Body of pancreas (tissue), 4 donors: ENCODE results near the gene HIP1R.

Experiments
- POLR2A ChIP-seq, 3 donors: fragments of 450-650 bp; IDR thresholded peaks; one replicate each; pipeline ENCODE4 v1.6.1; 2016; ENCODE audit warnings: antibody characterized with exemption in 3 of 3, mild to moderate bottlenecking in 2 of 3
- TF ChIP-seq, protein P1 (sequence below), 7 experiments: fragments of 450-650 bp in 4 of 7; fragments of 200-600 bp in 3 of 7; sonication (generic) in 3 of 7; IDR thresholded peaks; one replicate each; pipeline ENCODE4 v1.5.1; 2016 to 2019; ENCODE audit warnings: antibody characterized with exemption in 7 of 7

DNA sequence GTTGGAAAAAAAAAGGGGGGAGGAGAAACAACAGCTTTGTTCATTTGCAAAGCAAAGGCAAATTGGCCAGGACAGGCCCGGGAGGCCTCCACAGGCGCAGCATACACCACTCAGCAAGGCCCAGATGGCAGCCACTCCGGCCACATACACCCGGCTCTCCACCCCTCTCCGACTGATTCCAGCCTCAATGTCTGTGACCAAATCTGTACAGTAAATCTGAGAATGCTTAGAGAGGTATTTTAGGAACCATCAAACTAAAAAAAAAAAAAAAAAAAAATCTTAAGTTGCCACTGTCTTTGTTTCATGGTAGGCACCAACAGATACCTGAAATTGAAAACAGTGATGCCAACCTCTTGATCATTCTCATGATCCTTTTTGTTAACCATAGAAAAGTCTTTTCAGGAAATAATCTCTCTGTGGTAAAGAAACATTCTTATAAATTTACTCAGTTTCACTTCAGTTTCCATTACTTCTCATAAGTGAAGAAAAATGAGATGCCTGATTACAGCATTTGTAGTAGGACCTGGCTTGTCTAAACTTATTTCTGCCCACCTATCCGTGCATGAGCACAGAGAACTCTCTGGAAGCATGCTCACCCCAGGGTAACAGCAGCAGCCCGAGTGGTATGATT lies 40.4 kb downstream of the HIP1R start:
- TF ChIP-seq, protein P1, sequence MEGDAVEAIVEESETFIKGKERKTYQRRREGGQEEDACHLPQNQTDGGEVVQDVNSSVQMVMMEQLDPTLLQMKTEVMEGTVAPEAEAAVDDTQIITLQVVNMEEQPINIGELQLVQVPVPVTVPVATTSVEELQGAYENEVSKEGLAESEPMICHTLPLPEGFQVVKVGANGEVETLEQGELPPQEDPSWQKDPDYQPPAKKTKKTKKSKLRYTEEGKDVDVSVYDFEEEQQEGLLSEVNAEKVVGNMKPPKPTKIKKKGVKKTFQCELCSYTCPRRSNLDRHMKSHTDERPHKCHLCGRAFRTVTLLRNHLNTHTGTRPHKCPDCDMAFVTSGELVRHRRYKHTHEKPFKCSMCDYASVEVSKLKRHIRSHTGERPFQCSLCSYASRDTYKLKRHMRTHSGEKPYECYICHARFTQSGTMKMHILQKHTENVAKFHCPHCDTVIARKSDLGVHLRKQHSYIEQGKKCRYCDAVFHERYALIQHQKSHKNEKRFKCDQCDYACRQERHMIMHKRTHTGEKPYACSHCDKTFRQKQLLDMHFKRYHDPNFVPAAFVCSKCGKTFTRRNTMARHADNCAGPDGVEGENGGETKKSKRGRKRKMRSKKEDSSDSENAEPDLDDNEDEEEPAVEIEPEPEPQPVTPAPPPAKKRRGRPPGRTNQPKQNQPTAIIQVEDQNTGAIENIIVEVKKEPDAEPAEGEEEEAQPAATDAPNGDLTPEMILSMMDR (IDR thresholded peaks at IDR 0.05), result no peak
- no peak for TF ChIP-seq POLR2A (IDR thresholded peaks at IDR 0.05)
